Spinal cord (tissue), 10 donors: ENCODE measurements around the gene CSGALNACT2. TPM values are rescaled to one million over a fixed set of nuclear protein-coding genes. Genes with fewer than 3 reads are reported as not detected.

Experiments
- DNase-seq, 6 donors: peaks; one replicate each; pipeline versions ENCODE4 v3.0.0 to v3.0.0-alpha.2; 2013 to 2015; ENCODE audit warnings: low spot score in 6 of 6, low read depth in 4 of 6
- H3K27ac ChIP-seq: one replicate; pipeline ENCODE4 v1.5.1; 2013; ENCODE audit warnings: low read depth, low read length, control low read depth
- H3K27me3 ChIP-seq: one replicate; pipeline ENCODE4 v1.6.1; 2013; ENCODE audit warnings: low read length; ENCODE audit not compliant: control insufficient read depth, insufficient read depth
- H3K36me3 ChIP-seq: one replicate; pipeline ENCODE4 v1.6.1; 2013; ENCODE audit warnings: low read length; ENCODE audit not compliant: control insufficient read depth, insufficient read depth
- H3K4me1 ChIP-seq: one replicate; pipeline ENCODE4 v1.6.1; 2013; ENCODE audit warnings: low read length; ENCODE audit not compliant: control insufficient read depth, insufficient read depth
- H3K4me3 ChIP-seq: one replicate; pipeline ENCODE4 v1.5.1; 2013; ENCODE audit warnings: low read depth, low read length, control low read depth
- H3K9me3 ChIP-seq: one replicate; pipeline ENCODE4 v1.6.1; 2013; ENCODE audit warnings: low read length; ENCODE audit not compliant: control insufficient read depth, insufficient read depth
- whole genome bisulfite sequencing: methylation state at CpG from one replicate; pipeline ENCODE4 v1.1.5; 2013; ENCODE audit warnings: missing lambda C conversion rate; ENCODE audit not compliant: insufficient coverage; 5-methylcytosine and 5-hydroxymethylcytosine counted together
- polyA plus RNA-seq, 2 donors: library from polyadenylated mRNA; unstranded; fragments of 120-200 nt; gene quantifications; one replicate each; pipeline ENCODE4 v1.2.1, GENCODE V29; 2013; ENCODE audit not compliant: insufficient read length in 2 of 2
- total RNA-seq, 2 donors: library from RNA; depleted of rRNA in 1 of 2; stranded (reverse); fragments of 120-200 nt in 1 of 2; fragments of >200 nt in 1 of 2; gene quantifications; one replicate each; pipeline versions ENCODE4 v1.2.3 to v1.2.4, GENCODE V29; 2013 to 2014
- donor health status: healthy.

Gene CSGALNACT2
- total and polyA plus RNA-seq, 4 donors = 14.6 to 28.8 (median 19.3) TPM

GRCh38 chr10:43117777-43118583 lies 20.3 kb upstream of the CSGALNACT2 start:
- WGBS = 82% methylated on average over 18 of the region's 18 CpGs
- H3K9me3 ChIP-seq = no peaks in the 10 kb centered on the region
- H3K4me3 ChIP-seq = no peak overlapping the region
- no peak for DNase-seq
- peaks cover 60% of the 10 kb centered on the region for H3K36me3 ChIP-seq
- H3K27ac ChIP-seq = no peak overlapping the region
- peaks cover 16% of the 10 kb centered on the region for H3K4me1 ChIP-seq
- H3K27me3 ChIP-seq = no peaks in the 10 kb centered on the region

DNA sequence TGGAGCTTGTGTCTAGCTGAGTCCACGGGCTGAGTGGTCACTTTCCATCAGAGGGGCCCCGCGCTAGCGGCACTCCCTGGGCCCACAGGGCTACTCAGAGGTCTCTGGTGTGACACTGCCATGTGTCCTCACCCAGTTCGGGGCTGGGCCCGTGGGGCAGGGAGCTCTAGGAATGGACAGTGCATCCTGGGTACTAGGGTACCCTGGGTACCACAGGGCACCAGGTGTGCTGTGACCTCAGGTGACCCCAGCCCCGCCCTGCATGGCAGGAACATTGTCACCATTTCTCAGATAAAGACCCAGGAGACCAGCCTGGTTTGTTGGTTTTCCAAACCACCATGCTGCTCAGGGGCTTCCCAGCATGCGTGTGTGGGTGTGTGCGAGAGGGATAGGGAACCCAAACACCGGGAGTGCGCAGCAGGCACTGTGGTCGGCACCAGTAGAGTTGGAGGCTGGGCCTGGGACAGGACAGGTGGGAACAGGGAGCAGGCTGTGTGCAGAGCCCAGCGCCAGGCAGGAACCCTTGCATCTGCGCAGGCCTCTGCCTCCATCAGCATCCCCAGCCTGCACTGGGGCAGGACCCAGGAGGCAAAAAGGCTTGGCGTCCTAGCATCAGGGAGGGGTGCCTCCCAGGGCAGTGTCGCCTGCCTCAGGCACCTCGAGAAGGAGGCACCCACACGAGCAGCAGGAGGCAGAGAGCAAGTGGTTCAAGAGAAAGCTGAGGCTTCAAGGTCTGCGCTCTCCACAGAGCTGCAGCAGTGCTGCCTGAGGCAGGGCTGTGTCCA lies 19.4 kb upstream of the CSGALNACT2 start:
- Histone ChIP-seq H3K36me3 (peaks cover 59% of the 10 kb centered on the region), H3K27me3 (no peaks in the 10 kb centered on the region), H3K4me1 (peaks cover 16% of the 10 kb centered on the region), H3K4me3 (no peak overlapping the region), H3K27ac (no peak overlapping the region), H3K9me3 (no peaks in the 10 kb centered on the region)
- 91% methylated on average over 17 of the region's 19 CpGs for WGBS
- DNase-seq = no peak

GRCh38 chr10:43119416-43120115 lies 18.7 kb upstream of the CSGALNACT2 start:
- H3K4me1 ChIP-seq = peaks cover 16% of the 10 kb centered on the region
- no peaks in the 10 kb centered on the region for H3K9me3 ChIP-seq
- WGBS = 90% methylated on average over 30 of the region's 31 CpGs
- no peak overlapping the region for H3K4me3 ChIP-seq
- no peaks in the 10 kb centered on the region for H3K27me3 ChIP-seq
- no peak for DNase-seq
- H3K36me3 ChIP-seq = peaks cover 60% of the 10 kb centered on the region
- no peak overlapping the region for H3K27ac ChIP-seq

DNA sequence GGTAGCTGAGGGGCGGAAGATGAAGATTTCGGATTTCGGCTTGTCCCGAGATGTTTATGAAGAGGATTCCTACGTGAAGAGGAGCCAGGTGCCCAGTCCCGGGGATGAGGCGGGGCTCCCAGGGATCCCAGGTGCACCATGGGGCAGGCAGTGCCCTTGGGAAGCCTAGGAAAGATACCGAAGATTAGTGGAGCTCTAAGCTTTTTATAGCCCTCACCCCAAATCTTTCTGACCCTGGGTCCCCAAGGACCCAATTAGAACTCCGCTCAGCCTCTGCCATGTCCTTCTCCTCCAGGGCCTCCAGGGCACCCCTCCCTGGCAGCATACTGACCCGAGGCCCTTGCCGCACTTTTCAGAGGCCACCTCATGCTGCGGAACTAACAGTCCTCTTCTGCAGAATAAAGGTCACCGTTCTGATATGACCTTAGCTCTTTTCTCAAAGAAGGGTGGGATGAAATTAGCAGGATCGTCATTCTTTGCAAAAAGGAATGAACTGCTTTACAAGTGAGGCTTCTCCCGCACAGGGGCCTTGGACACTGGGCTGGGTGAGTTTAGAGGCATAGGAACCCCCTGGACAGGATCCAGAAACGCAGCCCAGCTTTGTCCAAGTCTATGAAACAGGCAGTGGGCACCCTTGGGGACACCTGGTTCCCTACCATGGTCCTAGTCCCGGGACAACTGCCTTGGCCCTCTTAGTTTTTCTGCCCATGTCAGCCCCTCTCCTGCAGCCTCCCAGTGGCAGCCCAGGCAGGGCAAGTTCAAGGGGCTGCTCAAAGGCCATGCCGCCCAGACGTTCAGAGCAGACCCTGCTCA lies 17.9 kb upstream of the CSGALNACT2 start:
- H3K27ac ChIP-seq = no peak overlapping the region
- peaks cover 55% of the 10 kb centered on the region for H3K36me3 ChIP-seq
- H3K4me3 ChIP-seq = no peak overlapping the region
- H3K4me1 ChIP-seq = peaks cover 16% of the 10 kb centered on the region
- H3K9me3 ChIP-seq = no peaks in the 10 kb centered on the region
- no peaks in the 10 kb centered on the region for H3K27me3 ChIP-seq
- no peak for DNase-seq
- 74% methylated on average over 16 of the region's 19 CpGs for WGBS

GRCh38 chr10:43120929-43121314 lies 17.3 kb upstream of the CSGALNACT2 start:
- peaks cover 57% of the 10 kb centered on the region for H3K36me3 ChIP-seq
- no peaks in the 10 kb centered on the region for H3K27me3 ChIP-seq
- DNase-seq = peak in 2 of 6 donors; percentile 5 to 6
- H3K4me3 ChIP-seq = no peak overlapping the region
- no peaks in the 10 kb centered on the region for H3K9me3 ChIP-seq
- peaks cover 16% of the 10 kb centered on the region for H3K4me1 ChIP-seq
- H3K27ac ChIP-seq = no peak overlapping the region
- WGBS = 55% methylated on average over 2 of the region's 3 CpGs

GRCh38 chr10:43121444-43121843 lies 16.8 kb upstream of the CSGALNACT2 start:
- peaks cover 16% of the 10 kb centered on the region for H3K4me1 ChIP-seq
- H3K4me3 ChIP-seq = no peak overlapping the region
- H3K27ac ChIP-seq = no peak overlapping the region
- H3K9me3 ChIP-seq = no peaks in the 10 kb centered on the region
- no peaks in the 10 kb centered on the region for H3K27me3 ChIP-seq
- WGBS = 67% methylated on average over 1 of the region's 1 CpG
- DNase-seq = peak in 2 of 6 donors; percentile 43 to 61
- peaks cover 61% of the 10 kb centered on the region for H3K36me3 ChIP-seq

DNA sequence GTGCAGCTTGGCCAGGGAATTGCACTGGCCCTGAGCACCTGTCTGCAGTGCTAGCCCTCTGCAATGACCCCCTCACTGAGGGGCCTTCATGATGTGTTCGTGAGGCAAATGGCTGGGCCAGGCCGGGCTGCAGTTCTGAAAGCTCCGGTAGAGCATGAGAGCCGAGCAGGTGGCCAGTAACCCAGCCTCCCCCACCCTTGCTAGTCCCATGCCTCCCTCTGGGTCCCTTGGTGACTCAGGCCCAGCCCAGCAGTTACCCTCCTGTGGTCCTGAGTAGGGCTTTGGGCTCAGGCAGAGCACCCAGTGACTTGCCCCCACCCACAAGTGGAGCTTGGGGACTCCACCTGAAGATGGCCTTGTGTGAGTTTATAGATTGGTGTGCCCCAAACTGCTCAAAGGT lies 16.1 kb upstream of the CSGALNACT2 start:
- no peaks in the 10 kb centered on the region for H3K27me3 ChIP-seq
- H3K27ac ChIP-seq = no peak overlapping the region
- peaks cover 62% of the 10 kb centered on the region for H3K36me3 ChIP-seq
- H3K9me3 ChIP-seq = no peaks in the 10 kb centered on the region
- H3K4me1 ChIP-seq = peaks cover 16% of the 10 kb centered on the region
- no peak for DNase-seq
- no peak overlapping the region for H3K4me3 ChIP-seq
- 83% methylated on average over 4 of the region's 4 CpGs for WGBS

GRCh38 chr10:43122826-43123225 lies 15.4 kb upstream of the CSGALNACT2 start:
- DNase-seq = no peak
- Histone ChIP-seq H3K4me1 (peaks cover 16% of the 10 kb centered on the region), H3K9me3 (no peaks in the 10 kb centered on the region), H3K36me3 (peaks cover 59% of the 10 kb centered on the region), H3K27ac (no peak overlapping the region), H3K4me3 (no peak overlapping the region), H3K27me3 (no peaks in the 10 kb centered on the region)
- WGBS = 77% methylated on average over 4 of the region's 7 CpGs
